Stimulated activated CD8-positive, alpha-beta memory T cell treated with anti-CD3 and anti-CD28 coated beads, Interleukin-12 subunit alpha, Interleukin-12 subunit beta, amount 100 ng/mL, for 1 hour (primary cell): ENCODE measurements around the gene CISH.
A peak's percentile ranks its signal among the peaks of the same experiment; 100 is the strongest.

Experiments used
- DNase-seq: peaks from one replicate; pipeline ENCODE4 v3.0.0-alpha.2; 2020; ENCODE audit warnings: low read depth

CISH gene, protein sequence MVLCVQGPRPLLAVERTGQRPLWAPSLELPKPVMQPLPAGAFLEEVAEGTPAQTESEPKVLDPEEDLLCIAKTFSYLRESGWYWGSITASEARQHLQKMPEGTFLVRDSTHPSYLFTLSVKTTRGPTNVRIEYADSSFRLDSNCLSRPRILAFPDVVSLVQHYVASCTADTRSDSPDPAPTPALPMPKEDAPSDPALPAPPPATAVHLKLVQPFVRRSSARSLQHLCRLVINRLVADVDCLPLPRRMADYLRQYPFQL

DNA sequence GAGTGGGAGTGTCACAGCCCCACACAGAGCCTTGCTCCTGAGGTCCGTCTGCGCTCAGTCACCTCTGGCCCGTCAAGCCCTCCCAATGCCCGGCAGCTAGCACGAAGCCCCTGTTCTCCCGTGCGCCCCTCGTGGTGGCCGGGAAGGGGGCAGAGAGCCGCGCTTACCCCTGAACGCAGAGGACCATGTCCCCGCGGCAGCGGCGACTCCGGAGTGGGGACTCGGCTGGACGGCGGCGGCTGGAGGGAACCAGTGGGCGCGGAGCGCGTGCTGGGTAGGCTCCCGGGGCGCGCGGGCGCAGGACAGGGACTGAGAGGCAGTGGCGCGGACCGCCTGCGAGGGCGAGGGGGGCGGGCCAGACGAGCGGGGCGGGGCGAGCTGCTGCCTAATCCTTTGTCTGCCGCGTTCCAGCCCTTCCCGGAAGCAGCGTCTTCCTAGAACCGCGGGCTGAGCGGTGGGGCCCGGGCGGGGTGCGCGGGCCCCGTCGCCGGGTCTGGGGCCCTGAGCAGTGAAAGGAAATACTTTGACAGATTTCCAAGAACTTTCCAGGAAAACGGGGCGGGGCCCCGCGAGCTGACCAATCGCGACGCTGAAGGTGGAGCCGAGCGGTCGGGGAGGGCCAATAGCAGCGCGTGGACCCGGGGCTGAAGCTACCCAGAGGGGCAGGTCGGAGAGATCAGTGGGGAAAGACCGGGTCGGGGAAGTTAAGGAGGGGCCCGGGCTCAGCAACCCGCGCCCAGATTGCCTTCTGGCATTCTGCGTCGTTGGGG lies at the start of gene CISH:
TSS of gene CISH (minus strand) at position 311 of the 770 bp plus-strand sequence. CDS start at position 187, 124 bp downstream.
- DNase-seq: peak; percentile 82

DNA sequence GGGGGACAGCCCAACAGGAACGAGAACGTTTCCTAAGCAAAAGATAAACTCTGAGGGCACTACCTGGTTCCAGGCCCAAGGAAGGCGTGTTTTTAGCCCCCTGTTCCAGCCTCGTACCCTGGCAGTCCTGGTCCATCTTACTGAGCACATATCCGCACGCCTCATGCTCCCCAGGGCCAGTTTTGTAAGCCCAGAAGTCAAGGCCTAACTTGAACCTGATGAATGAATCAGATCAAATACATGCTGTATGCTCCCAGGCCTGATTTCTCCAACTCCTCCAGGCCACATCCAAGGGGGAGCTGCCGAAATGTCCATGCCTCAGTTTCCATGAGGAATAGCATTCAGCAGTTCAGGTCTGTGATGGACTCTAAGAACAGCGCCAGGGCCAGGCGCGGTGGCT lies 48.8 kb upstream of the CISH start:
- DNase-seq: no peak

DNA sequence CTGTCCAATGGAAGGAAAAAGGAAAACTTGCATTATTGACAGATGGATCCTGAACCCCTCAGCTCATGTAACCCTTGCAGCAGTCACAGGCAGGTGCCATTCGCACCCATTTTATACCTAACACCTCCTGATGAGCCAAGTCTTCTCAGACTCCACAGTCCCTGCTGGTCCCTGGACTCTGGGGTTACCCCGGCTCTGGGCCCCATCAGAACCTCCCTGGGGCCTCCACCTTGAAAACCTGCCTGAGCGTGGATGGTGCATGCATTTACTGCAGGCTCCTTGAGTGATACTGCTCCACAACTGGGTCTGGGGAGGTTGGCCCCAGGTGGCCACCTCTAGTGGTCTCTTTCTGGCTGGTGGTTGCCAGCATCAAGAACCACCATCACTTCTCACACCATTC lies 47.3 kb upstream of the CISH start:
- no peak for DNase-seq

DNA sequence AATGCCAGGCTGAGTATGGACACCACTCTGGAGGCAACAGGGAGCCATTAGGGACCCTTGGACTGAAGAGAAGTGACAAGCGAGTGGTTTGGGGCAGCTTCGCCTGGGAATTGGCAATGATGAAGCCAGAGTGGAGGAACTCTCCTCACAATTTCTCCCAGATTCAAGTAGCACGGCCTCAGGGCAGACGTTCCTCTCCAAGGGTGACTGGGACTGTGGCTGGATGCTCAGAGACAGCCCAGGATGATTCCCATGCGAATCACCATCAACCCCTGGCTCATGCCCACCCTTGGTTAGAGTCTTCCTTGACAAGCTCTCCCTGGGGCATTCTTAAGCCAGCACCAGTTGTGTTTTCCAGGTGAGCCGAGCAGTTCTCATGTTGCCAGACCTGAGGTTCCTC lies 46.8 kb upstream of the CISH start:
- DNase-seq: no peak

DNA sequence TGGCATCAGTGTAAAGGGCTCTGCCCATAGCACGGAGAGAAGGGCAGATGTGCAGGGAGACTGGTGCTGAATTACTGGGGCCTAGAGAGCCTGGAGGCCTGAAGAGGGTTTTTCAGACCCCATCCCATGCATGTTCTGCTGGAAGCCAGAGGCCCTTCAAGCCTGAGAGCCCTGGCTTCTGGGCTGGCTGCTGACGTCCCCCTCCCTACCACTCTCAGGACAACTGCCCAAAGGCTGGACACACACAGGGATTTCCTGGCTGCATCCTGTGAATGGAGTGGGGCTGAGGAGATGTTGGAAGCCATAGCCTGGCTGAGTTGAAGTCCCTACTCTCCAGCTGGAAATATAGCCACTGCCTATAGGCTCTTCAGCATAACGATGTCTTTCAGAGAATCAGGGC lies 46.2 kb upstream of the CISH start:
- DNase-seq: no peak

DNA sequence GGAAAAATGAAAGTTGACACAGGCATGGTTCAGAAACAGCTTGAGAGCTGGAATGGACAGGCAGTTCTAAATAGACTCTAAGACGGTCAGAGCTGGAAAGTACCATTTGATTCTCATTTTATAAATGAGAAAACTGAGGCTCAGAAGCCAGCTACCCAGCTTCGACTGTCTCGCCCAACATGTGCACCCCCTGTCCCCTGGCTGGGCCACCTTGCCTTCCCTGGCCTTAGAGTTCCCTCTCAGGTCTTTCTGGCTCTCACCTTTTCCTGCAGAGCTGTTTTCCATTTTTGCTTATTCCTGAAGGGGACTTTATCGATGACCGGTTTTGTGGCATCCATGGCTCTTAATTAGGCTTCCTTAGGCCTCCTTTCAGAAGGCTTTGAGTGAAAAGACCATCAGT lies 45.8 kb upstream of the CISH start:
- DNase-seq: no peak

DNA sequence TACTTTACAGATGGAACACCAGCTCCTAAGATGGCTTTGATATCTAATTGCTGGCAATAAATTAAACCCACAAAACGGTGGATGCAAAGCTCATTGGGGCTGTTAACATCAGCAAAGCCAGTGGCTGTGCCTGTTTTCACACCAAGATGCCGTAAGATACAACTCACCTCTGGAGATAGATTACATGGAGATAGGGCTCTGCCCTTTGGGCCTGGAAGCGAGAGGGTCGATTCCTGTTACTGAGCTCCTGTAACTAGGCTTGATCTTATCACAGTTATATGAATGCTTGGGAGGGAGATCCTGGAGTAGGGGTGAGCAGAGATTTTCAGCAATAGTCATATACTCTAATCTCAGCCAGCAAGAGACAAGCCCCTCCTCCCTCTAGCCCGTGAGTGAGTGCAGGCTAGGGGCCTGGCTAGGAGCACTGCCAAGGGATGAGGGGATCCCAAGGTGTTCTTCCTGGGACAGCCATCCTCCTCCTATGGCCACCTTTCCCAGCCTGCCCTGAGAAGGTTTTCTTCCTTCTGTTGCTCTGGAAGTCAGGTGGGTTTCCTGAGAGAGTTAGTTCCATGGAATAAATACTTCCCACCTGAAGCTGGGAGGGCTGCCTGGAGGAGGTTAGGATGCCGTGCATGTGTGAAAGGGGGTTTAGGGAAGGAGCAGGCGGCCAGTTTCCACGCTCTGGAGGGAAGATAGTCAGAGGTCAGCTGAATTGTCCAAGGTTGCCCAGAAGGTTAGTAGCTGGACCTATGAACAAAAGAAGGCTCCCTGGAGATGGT lies 45.0 kb upstream of the CISH start:
- no peak for DNase-seq

DNA sequence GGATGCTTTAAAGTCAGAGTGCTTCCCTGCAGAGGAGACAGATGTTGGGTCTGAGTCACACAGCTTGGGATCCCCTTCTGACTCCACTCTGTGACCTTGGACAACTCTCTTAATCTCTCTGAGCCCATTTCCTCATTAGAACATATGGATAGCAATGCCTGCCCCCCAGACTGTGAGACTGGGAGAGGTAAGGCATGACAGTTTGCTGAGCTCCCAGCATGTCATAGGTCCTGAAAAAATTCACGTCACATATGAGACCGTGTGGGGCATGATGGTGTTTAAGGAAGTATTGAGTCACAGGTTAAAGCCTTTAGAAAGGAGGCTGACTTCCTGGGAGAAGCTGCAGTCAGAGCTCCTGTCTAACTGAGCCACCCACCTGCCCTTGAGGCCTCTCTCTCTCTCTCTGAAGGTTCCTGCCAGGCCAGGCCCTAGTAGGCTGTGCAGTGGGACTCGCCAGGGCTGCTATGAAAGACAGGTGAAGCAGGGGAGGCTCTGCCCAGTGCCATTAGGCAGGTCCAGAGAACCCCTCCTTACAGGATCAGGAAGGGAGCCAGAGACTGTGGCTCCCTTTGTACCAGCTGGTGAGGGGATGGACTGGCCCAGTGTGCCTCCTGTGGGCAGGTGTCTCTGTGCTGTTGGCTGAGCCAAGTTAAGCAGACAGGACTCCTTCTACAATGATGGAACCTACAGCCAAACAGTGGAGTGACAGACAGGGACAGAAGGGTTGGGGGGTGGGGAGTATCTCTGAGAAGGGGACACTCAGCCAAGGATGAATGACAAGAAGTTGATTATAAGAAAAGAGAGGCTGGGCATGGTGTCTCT lies 43.6 kb upstream of the CISH start:
- DNase-seq: no peak

DNA sequence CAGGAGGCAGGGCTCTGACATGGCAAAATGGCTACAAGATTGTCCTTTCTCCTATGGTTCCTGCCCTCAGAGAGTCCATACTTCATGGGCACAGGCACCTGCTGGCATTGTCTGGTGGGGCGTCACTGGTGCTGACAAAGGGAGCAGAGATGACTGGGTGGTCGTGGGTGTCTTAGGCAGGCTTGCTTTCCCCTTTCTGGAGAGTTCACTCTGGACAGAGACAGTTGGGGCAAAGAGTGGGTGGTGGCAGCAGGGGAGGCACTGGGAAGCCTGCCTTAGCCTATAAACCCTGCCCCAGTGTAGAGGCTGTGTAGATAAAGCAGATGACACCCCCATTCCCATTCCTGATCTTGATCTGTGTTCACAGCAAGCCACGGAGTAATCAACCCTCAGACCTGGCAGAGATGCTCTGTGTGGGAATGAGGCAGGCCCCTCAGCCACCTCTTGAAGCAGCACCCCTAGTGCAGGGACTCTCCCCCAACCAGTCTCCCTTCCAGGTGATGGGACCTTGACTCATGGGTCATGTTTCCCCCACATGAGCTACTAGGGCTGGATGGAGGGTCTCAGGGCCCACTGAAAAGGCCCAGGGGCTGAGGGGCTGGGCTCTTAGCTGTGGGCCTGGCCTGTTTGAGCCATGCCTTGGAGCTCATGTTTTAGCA lies 42.5 kb upstream of the CISH start:
- DNase-seq: no peak

DNA sequence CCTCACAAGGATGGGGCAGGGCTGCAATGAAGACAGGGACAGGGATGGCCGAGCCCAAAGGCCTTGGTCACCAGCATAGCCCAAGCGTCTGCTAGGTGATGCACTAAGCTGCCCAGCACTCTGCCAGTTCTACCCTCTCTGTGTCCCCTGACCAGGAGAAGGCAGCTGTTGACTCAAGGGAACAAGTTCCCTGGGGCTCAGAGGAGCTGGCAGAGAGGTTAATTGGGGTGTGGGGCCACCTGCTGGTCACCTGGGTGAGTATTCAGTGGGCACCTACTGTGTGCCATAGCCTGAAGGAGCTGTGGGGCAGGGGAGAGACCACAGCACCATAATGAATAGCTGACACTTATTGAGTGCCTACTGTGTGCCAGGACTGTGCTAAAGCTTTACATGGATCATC lies 41.1 kb upstream of the CISH start:
- DNase-seq: peak; percentile 23

DNA sequence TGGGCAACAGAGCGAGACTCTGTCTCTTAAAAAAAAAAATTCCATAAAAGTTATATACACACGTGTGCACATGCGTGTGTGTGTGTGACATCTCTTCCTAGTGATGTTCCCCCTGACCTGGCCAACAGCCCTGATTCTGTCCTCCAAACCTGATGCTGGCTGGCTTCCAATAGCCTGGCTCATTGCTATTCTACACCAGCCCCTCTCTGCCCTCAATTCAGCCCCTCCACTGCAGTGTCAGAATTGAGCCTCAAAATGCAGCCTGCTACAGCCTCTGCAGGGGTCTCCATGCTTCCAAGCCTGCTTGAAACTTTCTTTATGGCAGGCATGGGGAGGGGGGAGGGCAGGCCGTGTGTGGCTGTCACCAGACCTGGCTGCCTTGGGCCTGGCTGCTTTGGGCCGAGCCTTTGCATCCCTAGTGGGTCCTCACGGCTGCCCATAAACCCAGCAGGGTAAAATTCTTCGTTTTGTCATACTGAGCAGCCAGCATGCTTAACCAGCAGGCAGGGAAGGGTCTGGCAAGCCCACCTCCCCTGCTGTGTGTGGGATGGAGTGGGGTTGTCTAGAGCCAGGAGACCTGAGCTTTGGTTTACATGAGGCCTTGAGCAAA lies 40.5 kb upstream of the CISH start:
- DNase-seq: no peak

DNA sequence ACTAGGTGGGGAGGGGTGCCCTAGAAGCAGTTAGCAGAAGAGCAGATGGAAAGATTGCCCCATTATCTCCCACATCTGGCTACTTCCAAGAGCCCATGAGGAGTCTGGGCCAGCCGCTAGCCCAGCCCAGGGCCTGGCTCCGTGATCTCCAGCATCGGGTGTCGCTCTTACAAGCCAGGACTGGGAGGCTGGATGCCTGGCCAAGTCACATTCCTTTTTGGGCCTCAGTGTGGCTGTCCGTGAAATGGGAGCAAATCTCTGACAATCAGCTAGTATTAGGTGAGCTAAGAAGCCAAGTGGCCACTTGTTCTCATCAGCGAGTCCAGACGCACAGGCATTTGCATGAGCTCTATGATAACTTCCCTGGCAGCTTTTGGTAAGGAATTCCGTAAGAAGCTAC lies 39.9 kb upstream of the CISH start:
- DNase-seq: no peak

DNA sequence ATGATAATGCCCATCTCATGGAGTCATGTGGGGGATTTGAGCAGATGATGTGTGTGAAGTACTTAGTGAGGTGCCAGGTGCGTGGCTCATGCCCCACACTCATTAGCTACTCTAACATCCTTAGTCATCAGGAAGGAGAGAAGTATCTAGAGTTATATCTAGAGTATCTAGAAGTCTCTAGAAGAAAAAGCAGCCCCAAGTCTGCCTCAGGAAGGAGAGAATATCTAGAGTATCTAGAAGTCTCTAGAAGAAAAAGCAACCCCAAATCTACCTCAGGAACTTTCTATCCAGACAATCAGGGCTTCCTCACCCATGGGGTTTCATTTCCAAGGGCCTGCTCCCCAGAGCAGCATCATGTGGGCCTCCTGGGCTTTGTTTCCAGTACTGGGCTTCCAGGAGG lies 38.4 kb upstream of the CISH start:
- no peak for DNase-seq

DNA sequence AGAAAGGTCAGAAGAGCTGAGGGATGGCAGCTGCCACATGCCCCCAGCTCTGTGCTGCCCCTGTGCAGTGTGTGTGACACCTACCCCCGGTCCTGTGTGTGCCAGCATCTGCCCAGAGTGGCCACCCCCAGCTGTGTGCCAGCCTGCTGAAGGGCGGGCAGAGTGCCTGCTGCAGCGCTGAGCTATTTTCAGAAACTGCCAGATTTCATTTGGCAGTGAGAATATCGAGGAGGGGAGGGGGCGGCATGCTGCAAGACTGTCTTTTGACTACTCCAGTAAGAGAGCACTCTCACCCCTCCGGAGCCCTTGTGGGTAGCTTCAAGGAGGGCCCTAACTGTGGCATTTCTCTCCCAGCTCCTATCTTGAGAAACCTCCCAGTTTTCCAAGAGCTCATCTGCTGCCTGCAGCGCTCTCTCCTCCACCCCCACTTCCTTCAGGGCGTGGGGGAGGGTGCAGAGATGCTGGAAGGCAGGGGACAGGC lies 37.9 kb upstream of the CISH start:
- no peak for DNase-seq

DNA sequence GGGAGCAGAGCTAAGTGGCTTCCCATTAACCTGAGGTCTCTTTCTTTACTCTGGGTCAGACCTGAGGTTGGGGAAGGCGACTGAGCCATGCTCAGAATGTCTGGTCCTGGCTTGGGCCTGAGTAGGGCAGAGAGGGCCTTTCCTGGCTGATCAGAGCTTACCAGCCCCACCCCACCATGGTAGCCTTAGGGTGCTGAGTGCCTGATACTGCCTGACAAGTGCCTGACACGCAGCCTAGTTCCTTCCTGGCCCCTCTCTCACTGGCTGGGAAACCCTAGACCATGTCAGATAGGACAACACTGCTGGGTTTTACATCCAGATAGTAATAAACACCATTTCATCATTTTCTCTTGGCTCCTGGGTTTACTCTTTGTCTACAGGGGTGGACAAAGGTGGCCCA lies 37.4 kb upstream of the CISH start:
- no peak for DNase-seq

DNA sequence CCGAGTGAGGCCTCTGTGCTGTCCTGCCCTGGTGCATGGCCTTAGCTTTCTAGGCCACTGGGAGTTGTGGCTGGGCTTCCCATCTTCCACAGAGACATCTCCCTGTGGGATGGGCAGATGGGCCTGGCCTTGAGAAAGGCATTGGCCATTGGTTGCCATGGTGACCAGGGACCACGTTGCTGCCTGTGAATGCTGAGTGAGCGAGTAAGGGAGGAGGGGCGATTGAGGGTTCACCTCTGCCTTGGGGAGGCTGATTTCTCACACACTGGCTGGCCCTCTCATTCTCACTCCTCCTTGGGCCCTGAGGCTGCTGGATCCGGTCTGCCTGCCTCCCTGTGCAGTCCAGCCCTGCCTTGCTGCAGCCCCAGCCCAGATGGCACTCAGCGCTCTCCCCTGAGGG lies 36.7 kb upstream of the CISH start:
- no peak for DNase-seq

DNA sequence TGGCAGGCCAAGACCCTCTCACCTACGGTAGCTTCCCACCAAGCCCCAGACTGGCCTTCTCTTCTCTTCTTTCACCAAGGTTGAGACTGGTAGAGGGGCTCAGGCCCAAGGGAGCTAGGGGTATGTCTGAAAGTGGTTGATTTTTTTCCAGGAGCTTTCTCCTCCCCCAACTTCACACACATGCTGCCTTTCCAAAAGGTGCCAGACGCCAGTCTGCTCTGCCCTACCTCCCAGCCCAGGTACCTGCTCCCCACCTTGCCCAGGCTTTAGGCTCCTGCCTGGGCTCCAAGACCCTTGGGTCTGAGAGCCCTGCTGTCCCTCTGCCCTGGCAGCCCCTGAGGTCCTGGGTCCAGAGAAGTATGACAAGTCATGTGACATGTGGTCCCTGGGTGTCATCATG lies 33.8 kb upstream of the CISH start:
- no peak for DNase-seq

DNA sequence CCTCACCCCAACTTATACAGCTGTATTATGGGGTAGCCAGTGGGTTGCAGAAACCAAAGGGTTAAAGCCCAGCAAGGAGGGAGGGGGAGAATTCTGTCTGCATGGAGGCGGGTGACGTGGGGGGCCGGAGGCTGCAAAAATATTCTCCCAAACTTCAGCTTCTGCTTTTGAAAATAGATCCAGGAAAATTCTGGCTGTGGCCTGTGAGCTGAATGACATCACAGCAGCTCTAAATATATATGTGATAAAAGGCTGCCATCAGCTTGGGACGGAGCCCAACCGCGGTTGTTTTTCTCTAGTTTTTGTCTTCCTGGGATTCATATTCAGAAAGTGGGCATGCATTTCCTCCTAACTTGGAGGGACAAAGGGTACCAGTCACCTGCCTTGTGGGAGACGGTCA lies 33.0 kb upstream of the CISH start:
- DNase-seq: no peak

DNA sequence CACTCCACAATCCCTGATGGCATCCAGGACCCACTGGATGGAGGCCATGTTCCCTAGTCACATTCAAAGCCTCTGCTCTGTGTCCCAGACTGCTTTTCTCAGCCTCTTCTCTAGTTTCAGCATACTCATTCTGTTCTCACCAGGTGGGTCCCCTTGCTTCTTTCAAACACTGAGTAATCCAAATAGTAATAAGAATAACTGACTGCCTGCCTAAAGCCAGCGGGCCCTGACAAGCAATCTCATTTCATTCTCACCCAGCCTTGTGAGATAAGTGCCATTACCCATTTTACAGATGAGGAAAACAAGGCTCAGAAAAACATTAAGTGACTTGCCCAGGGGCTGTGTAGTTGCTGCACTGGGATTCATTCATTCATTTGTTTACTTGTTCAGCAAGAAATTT lies 30.8 kb upstream of the CISH start:
- DNase-seq: no peak

DNA sequence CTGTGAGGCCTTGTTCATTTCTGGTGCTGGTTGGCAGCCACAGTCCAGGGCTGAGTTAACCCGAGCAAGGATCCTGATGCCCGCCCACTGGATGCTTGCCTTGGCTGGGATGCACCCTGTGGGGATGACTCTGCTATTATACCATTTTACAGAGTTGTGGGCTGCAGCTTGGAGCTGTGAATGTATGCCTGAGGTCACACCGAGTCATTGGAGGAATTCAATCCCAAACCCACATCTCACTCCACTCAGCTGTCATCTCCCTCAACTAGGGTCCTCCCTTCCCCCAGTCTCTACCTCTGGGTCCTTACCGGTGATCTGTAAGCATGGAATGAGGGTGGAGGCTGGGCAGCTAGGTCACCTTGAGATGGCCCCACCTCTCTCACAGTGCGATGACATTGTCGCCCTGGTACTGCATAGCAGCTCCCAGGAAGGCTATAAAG lies 27.5 kb upstream of the CISH start:
- DNase-seq: no peak

DNA sequence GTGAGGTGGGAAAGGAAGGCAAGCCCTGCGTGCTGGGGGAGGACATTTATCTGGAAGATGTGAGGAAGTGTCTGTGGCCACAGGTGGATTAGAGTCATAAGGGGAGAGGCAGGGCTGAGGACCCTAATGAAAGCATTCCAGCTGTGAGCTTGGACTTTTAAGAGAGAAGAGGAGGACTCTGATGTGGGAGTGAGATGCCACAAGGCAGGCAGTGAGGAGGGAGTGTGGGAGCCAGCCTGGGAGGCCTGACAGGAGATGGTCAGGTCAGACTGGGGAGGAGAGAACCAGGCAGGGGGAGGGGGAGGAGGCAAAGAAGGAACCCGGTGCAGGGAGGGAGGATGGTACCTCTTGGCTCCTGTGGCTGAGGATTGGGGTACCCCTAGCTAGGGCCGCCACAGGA lies 26.4 kb upstream of the CISH start:
- no peak for DNase-seq
